NCI-H1436 treated with DMSO at 0.1 percent for 48 hours (cell line): ENCODE results near the gene ACAP1.
"Not testable (repeated sequence)": the region's sequence is repeated elsewhere in the genome, so short reads cannot be mapped to it uniquely, and the experiment has no call there.

Experiments used
- DNase-seq: peaks from one replicate; lab custom pipeline; 2025; lab: John Stamatoyannopoulos, UW

ACAP1 gene

GRCh38 chr17:7329997-7330637 lies 6.2 kb upstream of the ACAP1 start:
- no peak for DNase-seq

DNA sequence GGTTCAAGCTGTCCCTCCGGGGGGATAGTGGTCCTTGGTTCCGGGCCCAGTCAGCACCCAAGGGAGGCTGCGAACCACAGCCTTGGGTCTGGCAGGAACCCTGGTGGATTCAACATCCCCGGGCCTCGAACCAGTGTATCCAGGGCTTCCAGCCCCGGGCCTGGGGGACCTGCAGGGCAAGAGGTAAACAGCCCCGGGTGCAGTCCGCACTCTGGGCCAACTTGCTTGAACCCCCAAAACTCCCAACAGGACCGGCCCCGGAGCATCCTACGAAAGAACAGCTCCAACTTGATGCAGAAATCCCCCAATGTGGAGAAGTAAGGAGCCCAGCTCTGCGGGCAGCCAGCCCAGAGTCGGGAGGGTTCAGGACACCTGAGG lies 5.7 kb upstream of the ACAP1 start:
- no peak for DNase-seq

GRCh38 chr17:7332111-7332510 lies 4.2 kb upstream of the ACAP1 start:
- DNase-seq, result no peak

- not testable (repeated sequence) for DNase-seq
Measured at GRCh38 chr17:7332600-7333069, 3.7 kb upstream of the ACAP1 start.

- no peak for DNase-seq
Measured at GRCh38 chr17:7334938-7335538, 1.3 kb upstream of the ACAP1 start.

GRCh38 chr17:7335765-7336164 lies 564 bp upstream of the ACAP1 start:
- not testable (repeated sequence) for DNase-seq

DNA sequence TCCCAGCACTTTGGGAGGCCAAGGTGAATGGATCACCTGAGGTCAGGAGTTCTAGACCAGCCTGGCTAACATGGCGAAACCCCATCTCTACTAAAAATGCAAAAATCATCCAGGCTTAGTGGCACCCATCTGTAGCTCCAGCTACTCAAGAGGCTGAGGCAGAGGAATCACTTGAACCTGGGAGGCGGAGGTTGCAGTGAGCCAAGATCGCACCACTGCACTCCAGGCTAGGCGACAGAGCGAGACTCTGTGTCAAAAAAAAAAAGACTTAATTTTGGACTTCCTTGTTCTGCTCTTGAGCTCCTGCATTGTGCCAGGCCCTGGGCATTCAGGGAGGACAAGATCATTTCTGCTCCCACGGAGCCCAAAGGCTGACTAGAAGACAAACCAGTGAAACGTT lies 1.3 kb downstream of the ACAP1 start:
- not testable (repeated sequence) for DNase-seq

GRCh38 chr17:7340179-7340578 lies 3.9 kb downstream of the ACAP1 start:
- DNase-seq, result no peak

GRCh38 chr17:7341842-7342241 lies 5.5 kb downstream of the ACAP1 start:
- DNase-seq, result no peak

DNA sequence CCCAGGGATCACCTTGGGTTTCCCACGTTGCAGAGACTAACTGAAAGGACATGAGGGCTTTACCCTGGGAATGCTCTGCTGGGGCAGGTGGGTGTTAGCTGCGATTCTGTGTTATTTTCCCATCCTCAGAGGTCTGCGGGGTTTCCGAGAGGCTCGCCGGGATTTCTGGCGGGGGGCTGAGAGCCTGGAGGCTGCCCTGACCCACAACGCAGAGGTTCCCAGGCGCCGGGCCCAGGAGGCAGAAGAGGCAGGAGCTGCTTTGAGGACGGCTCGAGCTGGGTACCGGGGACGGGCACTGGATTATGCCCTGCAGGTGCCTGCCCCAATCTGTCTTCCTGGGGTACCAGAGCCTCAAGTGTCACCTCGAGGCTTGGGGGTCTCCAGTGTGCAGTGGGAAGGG lies 6.9 kb downstream of the ACAP1 start:
- DNase-seq, result no peak

DNA sequence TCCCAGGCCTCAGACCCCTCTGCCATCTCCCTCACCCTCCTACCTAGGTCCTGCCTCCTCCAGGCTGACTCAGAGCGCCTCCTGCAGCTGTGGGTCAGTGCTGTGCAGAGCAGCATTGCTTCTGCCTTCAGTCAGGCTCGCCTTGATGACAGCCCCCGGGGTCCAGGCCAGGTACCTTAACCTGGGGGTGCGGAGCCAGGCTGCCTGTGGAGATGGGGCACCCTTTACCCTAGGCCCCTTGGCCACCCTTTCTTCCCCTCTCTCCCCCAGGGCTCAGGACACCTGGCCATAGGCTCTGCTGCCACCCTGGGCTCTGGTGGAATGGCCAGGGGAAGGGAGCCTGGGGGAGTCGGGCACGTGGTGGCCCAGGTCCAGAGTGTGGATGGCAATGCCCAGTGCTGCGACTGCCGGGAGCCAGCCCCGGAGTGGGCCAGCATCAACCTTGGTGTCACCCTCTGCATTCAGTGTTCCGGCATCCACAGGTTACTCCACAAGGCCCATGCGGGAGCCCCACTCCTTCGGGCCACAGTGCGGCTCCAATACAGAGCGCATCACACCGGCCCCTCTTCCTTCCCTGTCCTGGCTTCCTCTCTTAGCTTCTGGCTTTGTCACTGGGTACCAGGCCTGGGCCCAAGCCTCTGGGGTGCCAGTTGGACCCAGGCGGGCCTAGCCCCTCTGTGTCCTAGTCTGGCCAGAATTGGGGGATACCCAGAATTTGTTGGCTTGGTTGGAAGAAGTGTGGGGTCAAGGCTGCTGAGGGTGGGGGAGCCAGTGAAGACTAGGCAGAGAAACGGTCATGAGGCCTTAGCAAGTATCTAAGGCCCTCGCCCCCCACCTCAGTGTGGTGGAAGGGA lies 10.7 kb downstream of the ACAP1 start:
- no peak for DNase-seq

DNA sequence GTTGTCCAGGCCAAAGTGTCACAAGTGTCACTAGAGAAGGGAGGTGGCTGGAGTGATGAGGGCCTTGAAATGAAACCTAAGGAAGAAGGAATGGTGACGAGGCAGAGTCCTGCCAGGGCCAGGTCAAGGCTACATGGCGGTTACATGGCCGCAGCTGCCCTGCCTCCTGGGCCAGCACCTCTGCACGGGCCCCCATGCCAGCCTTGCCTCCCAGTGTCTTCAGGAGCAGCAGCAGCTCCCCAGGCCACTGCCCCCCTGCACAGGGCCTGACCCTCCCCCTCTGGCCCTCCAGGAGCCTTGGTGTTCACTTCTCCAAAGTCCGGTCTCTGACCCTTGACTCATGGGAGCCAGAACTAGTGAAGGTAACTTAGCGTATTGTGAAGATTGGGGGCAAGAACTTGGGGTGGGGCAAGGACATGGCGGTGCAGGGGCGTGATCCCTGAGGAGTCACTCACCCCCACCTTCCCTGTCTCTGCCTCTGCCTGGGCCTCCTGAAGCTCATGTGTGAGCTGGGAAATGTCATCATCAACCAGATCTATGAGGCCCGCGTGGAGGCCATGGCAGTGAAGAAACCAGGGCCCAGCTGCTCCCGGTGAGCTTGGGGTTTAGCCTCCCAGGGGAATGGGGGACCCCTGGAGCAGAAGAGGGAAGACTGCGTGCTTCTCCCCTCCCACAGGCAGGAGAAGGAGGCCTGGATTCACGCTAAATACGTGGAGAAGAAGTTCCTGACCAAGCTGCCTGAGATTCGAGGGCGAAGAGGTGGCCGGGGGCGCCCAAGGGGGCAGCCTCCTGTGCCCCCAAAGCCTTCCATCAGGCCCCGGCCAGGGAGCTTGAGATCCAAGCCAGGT lies 11.5 kb downstream of the ACAP1 start:
- DNase-seq, result no peak

- no peak for DNase-seq
Measured at GRCh38 chr17:7348478-7349242, 12.3 kb downstream of the ACAP1 start.

DNA sequence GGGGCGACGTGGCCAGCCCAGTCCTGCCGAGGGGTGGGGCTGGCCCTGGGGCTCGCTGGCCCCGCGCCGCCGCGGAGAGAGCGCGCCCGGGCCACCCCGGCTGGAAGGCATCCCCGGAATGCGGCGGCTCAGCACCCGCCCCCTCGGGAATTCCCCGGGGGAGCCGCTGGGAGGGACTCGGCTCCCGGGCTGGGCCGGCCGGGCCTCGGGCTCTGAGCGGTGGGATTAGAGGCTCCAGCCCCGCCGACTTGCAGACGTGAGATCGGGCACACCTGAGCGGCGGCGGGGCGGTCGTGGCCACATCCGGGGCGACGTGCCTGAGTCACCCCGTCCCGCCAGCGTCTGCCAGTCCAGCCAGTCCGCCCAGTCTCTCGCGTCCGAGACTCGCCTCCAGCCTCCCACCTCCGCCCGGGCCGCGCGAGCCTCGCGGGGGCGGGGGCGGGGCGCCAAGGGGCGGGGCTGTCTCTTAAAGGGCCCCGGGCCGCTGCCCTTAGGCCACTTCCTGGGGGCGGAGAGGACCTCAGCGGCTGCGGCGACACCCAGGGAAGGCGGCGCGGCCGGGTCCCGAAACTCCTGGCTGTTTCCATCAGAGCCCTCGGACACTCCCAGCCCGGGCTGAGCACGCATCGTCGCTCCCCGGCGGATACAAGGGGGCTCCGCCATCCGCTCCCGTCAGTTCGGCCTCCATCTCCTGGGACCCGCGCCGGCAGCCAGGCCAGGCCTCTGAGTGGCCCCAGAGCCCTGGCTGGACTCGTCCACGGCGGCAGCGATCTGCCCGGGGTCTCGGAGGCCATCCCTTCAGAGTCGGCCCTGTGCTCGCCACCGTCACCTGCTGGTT lies 15.6 kb downstream of the ACAP1 start, which contains the start of gene KCTD11:
KCTD11 (plus strand) TSS at position 498 of the 838 bp plus-strand sequence.
- no peak for DNase-seq

DNA sequence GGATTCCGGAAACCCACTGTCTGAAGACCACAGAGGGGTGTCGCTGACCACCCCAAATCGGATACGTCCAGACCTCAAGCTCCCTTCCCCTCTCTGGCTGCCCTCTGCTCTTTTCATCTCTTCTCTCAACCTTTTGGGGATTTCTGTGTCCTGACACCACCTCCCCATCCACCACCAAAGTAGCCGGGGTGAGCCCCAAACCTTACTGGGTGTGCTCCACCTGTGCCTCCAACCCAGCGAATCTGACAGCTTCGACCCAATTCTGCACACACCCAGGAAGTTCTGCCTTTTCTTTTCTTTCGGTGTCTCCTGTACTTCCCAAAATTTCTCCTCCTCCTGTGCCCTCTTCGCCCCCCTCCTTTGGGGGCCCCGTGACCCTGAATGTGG lies 16.2 kb downstream of the ACAP1 start:
- DNase-seq, result no peak

GRCh38 chr17:7352910-7353635 lies 16.7 kb downstream of the ACAP1 start:
- no peak for DNase-seq

GRCh38 chr17:7354262-7354843 lies 18.0 kb downstream of the ACAP1 start:
- DNase-seq, result no peak

DNA sequence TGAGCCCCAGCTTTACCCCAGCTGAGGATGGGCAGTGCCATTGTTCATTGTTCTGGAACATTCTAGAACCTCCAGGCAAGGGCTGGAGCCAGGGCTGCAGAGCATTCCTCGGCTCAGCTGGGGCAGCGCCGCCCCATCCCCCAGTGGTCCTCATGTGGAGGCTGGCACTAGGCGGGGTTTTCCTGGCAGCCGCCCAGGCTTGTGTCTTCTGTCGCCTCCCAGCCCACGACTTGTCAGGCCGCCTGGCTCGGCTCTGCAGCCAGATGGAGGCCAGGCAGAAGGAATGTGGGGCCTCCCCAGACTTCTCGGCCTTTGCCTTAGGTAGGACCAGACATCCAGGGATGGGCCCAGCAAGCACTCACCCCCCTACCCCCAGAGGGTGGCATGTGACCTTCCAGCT lies 18.7 kb downstream of the ACAP1 start, which contains the start of gene TMEM95:
TMEM95 (plus strand) TSS at position 104 of the 400 bp plus-strand sequence; CDS start at position 153, 49 bp downstream.
- no peak for DNase-seq

GRCh38 chr17:7355573-7355972 lies 19.2 kb downstream of the ACAP1 start:
- no peak for DNase-seq
